NCI-H82 treated with DMSO at 0.1 percent for 48 hours (cell line): ENCODE data around the gene ZNF771.
"Not testable (repeated sequence)": the region's sequence is repeated elsewhere in the genome, so short reads cannot be mapped to it uniquely, and the experiment has no call there.

Experiments used
- DNase-seq: peaks from one replicate; lab custom pipeline; 2025; ENCODE audit not compliant: unreplicated experiment; lab: John Stamatoyannopoulos, UW

Gene ZNF771

GRCh38 chr16:30458561-30459394, 51.4 kb downstream of the ZNF771 start:
- no peak for DNase-seq

GRCh38 chr16:30459456-30459855, 52.0 kb downstream of the ZNF771 start:
- no peak for DNase-seq

- not testable (repeated sequence) for DNase-seq
These were observed 54.0 kb downstream of the ZNF771 start for GRCh38 chr16:30461426-30461825.

- no peak for DNase-seq
These were observed 56.7 kb downstream of the ZNF771 start for GRCh38 chr16:30464078-30464477.
